ENCODE measurements around the gene MPDU1. TPM values are rescaled to one million over a fixed set of nuclear protein-coding genes. Genes with fewer than 3 reads are reported as not detected.

Gene MPDU1
- total RNA-seq, 1 donor from 2014 or later = 56.3 TPM

DNA sequence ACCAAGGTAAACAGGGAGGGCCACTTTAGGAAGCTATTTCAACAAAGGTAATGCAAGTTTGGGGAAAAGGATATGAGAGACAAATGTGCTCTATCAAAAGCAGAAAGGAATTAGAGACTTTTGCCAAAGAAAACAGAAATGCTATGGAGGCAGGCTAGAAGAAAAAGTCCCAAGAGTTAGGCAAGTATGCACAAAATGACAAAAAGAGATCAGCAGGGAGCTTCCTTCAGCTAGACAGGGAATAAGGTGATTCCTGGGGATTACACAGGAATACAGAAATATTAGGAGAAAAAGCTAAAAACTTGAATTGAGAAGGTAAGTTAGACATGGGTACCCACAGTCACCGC lies 28.6 kb downstream of the MPDU1 start:
- Histone ChIP-seq H3K36me3 (ENCODE audit: control insufficient read depth, insufficient read depth, low read length) (peaks cover 3% of the 10 kb centered on the region), H3K4me3 (ENCODE audit: low read depth, low read length) (no peak overlapping the region), H3K27me3 (ENCODE audit: control insufficient read depth, insufficient read depth, low read length) (no peaks in the 10 kb centered on the region)
- FAIRE-seq (no peak), DNase-seq (ENCODE audit: low read depth) (no peak)
- TF ChIP-seq, protein P1, sequence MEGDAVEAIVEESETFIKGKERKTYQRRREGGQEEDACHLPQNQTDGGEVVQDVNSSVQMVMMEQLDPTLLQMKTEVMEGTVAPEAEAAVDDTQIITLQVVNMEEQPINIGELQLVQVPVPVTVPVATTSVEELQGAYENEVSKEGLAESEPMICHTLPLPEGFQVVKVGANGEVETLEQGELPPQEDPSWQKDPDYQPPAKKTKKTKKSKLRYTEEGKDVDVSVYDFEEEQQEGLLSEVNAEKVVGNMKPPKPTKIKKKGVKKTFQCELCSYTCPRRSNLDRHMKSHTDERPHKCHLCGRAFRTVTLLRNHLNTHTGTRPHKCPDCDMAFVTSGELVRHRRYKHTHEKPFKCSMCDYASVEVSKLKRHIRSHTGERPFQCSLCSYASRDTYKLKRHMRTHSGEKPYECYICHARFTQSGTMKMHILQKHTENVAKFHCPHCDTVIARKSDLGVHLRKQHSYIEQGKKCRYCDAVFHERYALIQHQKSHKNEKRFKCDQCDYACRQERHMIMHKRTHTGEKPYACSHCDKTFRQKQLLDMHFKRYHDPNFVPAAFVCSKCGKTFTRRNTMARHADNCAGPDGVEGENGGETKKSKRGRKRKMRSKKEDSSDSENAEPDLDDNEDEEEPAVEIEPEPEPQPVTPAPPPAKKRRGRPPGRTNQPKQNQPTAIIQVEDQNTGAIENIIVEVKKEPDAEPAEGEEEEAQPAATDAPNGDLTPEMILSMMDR (IDR thresholded peaks at IDR 0.05; ENCODE audit: insufficient read depth, low read length, severe bottlenecking) = no peak

- FAIRE-seq = no peak
Observed at GRCh38 chr17:7613769-7614424, 30.2 kb downstream of the MPDU1 start.

GRCh38 chr17:7614425-7615264 lies 31.0 kb downstream of the MPDU1 start, which contains the start of gene FXR2:
Gene FXR2, minus strand, starts transcription at chr17:7614897. Its CDS starts 365 bp downstream, at chr17:7614532.
- TF ChIP-seq, protein P1 (IDR thresholded peaks at IDR 0.05; ENCODE audit: insufficient read depth, low read length, severe bottlenecking) = peak; percentile 89
- FAIRE-seq = peak; percentile 68
- Histone ChIP-seq H3K4me3 (ENCODE audit: low read depth, low read length) (peak within 1 kb of the TSS; percentile 91), H3K27me3 (ENCODE audit: control insufficient read depth, insufficient read depth, low read length) (no peaks in the 10 kb centered on the region), H3K36me3 (ENCODE audit: control insufficient read depth, insufficient read depth, low read length) (peaks cover 1% of the 10 kb centered on the region)
- peak; percentile 98 for DNase-seq (ENCODE audit: low read depth)

More at GRCh38 chr17:7613769-7614424, 30.2 kb downstream of the MPDU1 start:
- Histone ChIP-seq H3K4me3 (ENCODE audit: low read depth, low read length) (peak overlapping the region; percentile 91), H3K36me3 (ENCODE audit: control insufficient read depth, insufficient read depth, low read length) (peaks cover 3% of the 10 kb centered on the region), H3K27me3 (ENCODE audit: control insufficient read depth, insufficient read depth, low read length) (no peaks in the 10 kb centered on the region)
- peak; percentile 41 for DNase-seq (ENCODE audit: low read depth)
- TF ChIP-seq, protein P1 (IDR thresholded peaks at IDR 0.05; ENCODE audit: insufficient read depth, low read length, severe bottlenecking) = peak; percentile 1

- no peak for FAIRE-seq
- TF ChIP-seq, protein P1 (IDR thresholded peaks at IDR 0.05; ENCODE audit: insufficient read depth, low read length, severe bottlenecking) = no peak
- DNase-seq (ENCODE audit: low read depth) = no peak
Observed at GRCh38 chr17:7615265-7615747, 31.7 kb downstream of the MPDU1 start.

GRCh38 chr17:7618608-7619007 lies 35.0 kb downstream of the MPDU1 start:
- Histone ChIP-seq H3K4me3 (ENCODE audit: low read depth, low read length) (no peak overlapping the region), H3K27me3 (ENCODE audit: control insufficient read depth, insufficient read depth, low read length) (no peaks in the 10 kb centered on the region), H3K36me3 (ENCODE audit: control insufficient read depth, insufficient read depth, low read length) (no peaks in the 10 kb centered on the region)
- FAIRE-seq (no peak), DNase-seq (ENCODE audit: low read depth) (no peak)
- TF ChIP-seq, protein P1 (IDR thresholded peaks at IDR 0.05; ENCODE audit: insufficient read depth, low read length, severe bottlenecking) = no peak

More at GRCh38 chr17:7615265-7615747, 31.7 kb downstream of the MPDU1 start:
- peaks cover 1% of the 10 kb centered on the region for H3K36me3 ChIP-seq (ENCODE audit: control insufficient read depth, insufficient read depth, low read length)
- H3K27me3 ChIP-seq (ENCODE audit: control insufficient read depth, insufficient read depth, low read length) = no peaks in the 10 kb centered on the region
- H3K4me3 ChIP-seq (ENCODE audit: low read depth, low read length) = peak overlapping the region; percentile 19

All from bronchial epithelial cell (primary cell).